ENCODE measurements around the gene VWC2. TPM values are rescaled to one million over a fixed set of nuclear protein-coding genes. Genes with fewer than 3 reads are reported as not detected.

VWC2 gene
- total and polyA plus RNA-seq, 7 experiments from 2014 or later: not detected

- ChIA-PET CTCF (no interaction called here), POLR2A (no interaction called here)
- intact Hi-C loops (cut with micrococcal nuclease): no loop called here
- peaks cover 0 to 2% (median 0%) of the 10 kb centered on the region in 3 experiments for H3K9me3 ChIP-seq (ENCODE audit: control insufficient read depth in 2 of 3, low read length in 3 of 3)
- H3K4me3 ChIP-seq (ENCODE audit: low read length): no peak overlapping the region
- Mint-ChIP-seq H3K27me3 (peaks cover 0 to 20% (median 0%) of the 10 kb centered on the region in 5 donors), H3K4me1 (no peaks in the 10 kb centered on the region), H3K27ac (no peak overlapping the region), H3K9me3 (peaks cover 5 to 26% (median 14%) of the 10 kb centered on the region in 11 donors), H3K36me3 (peaks cover 0 to 7% (median 4%) of the 10 kb centered on the region in 5 donors), H3K4me3 (no peak overlapping the region)
- no peak overlapping the region for H3K27ac ChIP-seq (ENCODE audit: low read depth, low read length)
- no peak for DNase-seq
- no peaks in the 10 kb centered on the region for H3K27me3 ChIP-seq (ENCODE audit: control insufficient read depth in 2 of 2, insufficient read depth in 2 of 2, low read length in 2 of 2)
- ATAC-seq: no peak
- no peaks in the 10 kb centered on the region for H3K36me3 ChIP-seq (ENCODE audit: control insufficient read depth in 2 of 3, insufficient read depth in 3 of 3, low read length in 3 of 3)
- H3K4me1 ChIP-seq (ENCODE audit: control insufficient read depth in 2 of 2, insufficient read depth in 2 of 2, low read length in 2 of 2): no peaks in the 10 kb centered on the region
Observed at GRCh38 chr7:49926720-49927119, 153.3 kb downstream of the VWC2 start.

- no peaks in the 10 kb centered on the region for H3K27me3 ChIP-seq (ENCODE audit: control insufficient read depth in 2 of 2, insufficient read depth in 2 of 2, low read length in 2 of 2)
- H3K27ac ChIP-seq (ENCODE audit: low read depth, low read length): no peak overlapping the region
- H3K27me3 Mint-ChIP-seq: peaks cover 0 to 20% (median 0%) of the 10 kb centered on the region in 5 donors
- H3K4me3 ChIP-seq (ENCODE audit: low read length): no peak overlapping the region
- no peak for DNase-seq
- intact Hi-C loops (cut with micrococcal nuclease): no loop called here
- ATAC-seq: no peak
- no peaks in the 10 kb centered on the region for H3K36me3 ChIP-seq (ENCODE audit: control insufficient read depth in 2 of 3, insufficient read depth in 3 of 3, low read length in 3 of 3)
- H3K4me3 Mint-ChIP-seq: no peak overlapping the region
- H3K4me1 ChIP-seq (ENCODE audit: control insufficient read depth in 2 of 2, insufficient read depth in 2 of 2, low read length in 2 of 2): no peaks in the 10 kb centered on the region
- no peaks in the 10 kb centered on the region for H3K4me1 Mint-ChIP-seq
- ChIA-PET CTCF (no interaction called here), POLR2A (no interaction called here)
- peaks cover 0 to 7% (median 4%) of the 10 kb centered on the region in 5 donors for H3K36me3 Mint-ChIP-seq
- H3K27ac Mint-ChIP-seq: no peak overlapping the region
- peaks cover 7 to 32% (median 19%) of the 10 kb centered on the region in 11 donors for H3K9me3 Mint-ChIP-seq
- H3K9me3 ChIP-seq (ENCODE audit: control insufficient read depth in 2 of 3, low read length in 3 of 3): peaks cover 0 to 8% (median 0%) of the 10 kb centered on the region in 3 experiments
Observed at GRCh38 chr7:49927631-49928030, 154.2 kb downstream of the VWC2 start.

- intact Hi-C loops (cut with micrococcal nuclease): no loop called here
- no peak overlapping the region for H3K4me3 Mint-ChIP-seq
- Histone ChIP-seq H3K4me1 (ENCODE audit: control insufficient read depth in 2 of 2, insufficient read depth in 2 of 2, low read length in 2 of 2) (no peaks in the 10 kb centered on the region), H3K9me3 (ENCODE audit: control insufficient read depth in 2 of 3, low read length in 3 of 3) (peaks cover 0 to 8% (median 0%) of the 10 kb centered on the region in 3 experiments), H3K27ac (ENCODE audit: low read depth, low read length) (no peak overlapping the region), H3K4me3 (ENCODE audit: low read length) (no peak overlapping the region), H3K27me3 (ENCODE audit: control insufficient read depth in 2 of 2, insufficient read depth in 2 of 2, low read length in 2 of 2) (no peaks in the 10 kb centered on the region), H3K36me3 (ENCODE audit: control insufficient read depth in 2 of 3, insufficient read depth in 3 of 3, low read length in 3 of 3) (no peaks in the 10 kb centered on the region)
- DNase-seq (no peak), ATAC-seq (no peak)
- CTCF ChIA-PET: no interaction called here
- peaks cover 0 to 10% (median 4%) of the 10 kb centered on the region in 5 donors for H3K36me3 Mint-ChIP-seq
- H3K4me1 Mint-ChIP-seq: no peaks in the 10 kb centered on the region
- H3K27me3 Mint-ChIP-seq: peaks cover 0 to 20% (median 0%) of the 10 kb centered on the region in 5 donors
- no peak overlapping the region for H3K27ac Mint-ChIP-seq
- H3K9me3 Mint-ChIP-seq: peaks cover 7 to 35% (median 22%) of the 10 kb centered on the region in 11 donors
- POLR2A ChIA-PET: no interaction called here
Observed at GRCh38 chr7:49928787-49929186, 155.3 kb downstream of the VWC2 start.

GRCh38 chr7:49931627-49932026, 158.2 kb downstream of the VWC2 start:
- CTCF ChIA-PET: no interaction called here
- no peaks in the 10 kb centered on the region for H3K4me1 ChIP-seq (ENCODE audit: control insufficient read depth in 2 of 2, insufficient read depth in 2 of 2, low read length in 2 of 2)
- H3K9me3 ChIP-seq (ENCODE audit: control insufficient read depth in 2 of 3, low read length in 3 of 3): peaks cover 0 to 8% (median 0%) of the 10 kb centered on the region in 3 experiments
- ATAC-seq (no peak), DNase-seq (no peak)
- H3K9me3 Mint-ChIP-seq: peaks cover 7 to 35% (median 20%) of the 10 kb centered on the region in 11 donors
- intact Hi-C loops (cut with micrococcal nuclease): no loop called here
- H3K27me3 ChIP-seq (ENCODE audit: control insufficient read depth in 2 of 2, insufficient read depth in 2 of 2, low read length in 2 of 2): peaks cover 0 to 3% of the 10 kb centered on the region in 2 donors
- no peak overlapping the region for H3K27ac Mint-ChIP-seq
- peaks cover 0 to 10% (median 4%) of the 10 kb centered on the region in 5 donors for H3K36me3 Mint-ChIP-seq
- H3K4me3 ChIP-seq (ENCODE audit: low read length): no peak overlapping the region
- H3K4me3 Mint-ChIP-seq: no peak overlapping the region
- no peak overlapping the region for H3K27ac ChIP-seq (ENCODE audit: low read depth, low read length)
- no peaks in the 10 kb centered on the region for H3K36me3 ChIP-seq (ENCODE audit: control insufficient read depth in 2 of 3, insufficient read depth in 3 of 3, low read length in 3 of 3)
- H3K4me1 Mint-ChIP-seq: no peaks in the 10 kb centered on the region
- POLR2A ChIA-PET: no interaction called here
- peaks cover 0 to 15% (median 0%) of the 10 kb centered on the region in 5 donors for H3K27me3 Mint-ChIP-seq

GRCh38 chr7:49937608-49938007, 164.2 kb downstream of the VWC2 start:
- Mint-ChIP-seq H3K27ac (no peak overlapping the region), H3K9me3 (peaks cover 0 to 16% (median 8%) of the 10 kb centered on the region in 11 donors), H3K27me3 (peaks cover 0 to 16% (median 7%) of the 10 kb centered on the region in 5 donors), H3K4me1 (no peaks in the 10 kb centered on the region), H3K36me3 (peaks cover 0 to 4% (median 0%) of the 10 kb centered on the region in 5 donors), H3K4me3 (no peak overlapping the region)
- intact Hi-C loops (cut with micrococcal nuclease): no loop called here
- POLR2A ChIA-PET: no interaction called here
- Histone ChIP-seq H3K27ac (ENCODE audit: low read depth, low read length) (no peak overlapping the region), H3K4me3 (ENCODE audit: low read length) (no peak overlapping the region), H3K36me3 (ENCODE audit: control insufficient read depth in 2 of 3, insufficient read depth in 3 of 3, low read length in 3 of 3) (no peaks in the 10 kb centered on the region), H3K27me3 (ENCODE audit: control insufficient read depth in 2 of 2, insufficient read depth in 2 of 2, low read length in 2 of 2) (peaks cover 0 to 3% of the 10 kb centered on the region in 2 donors), H3K9me3 (ENCODE audit: control insufficient read depth in 2 of 3, low read length in 3 of 3) (no peaks in the 10 kb centered on the region), H3K4me1 (ENCODE audit: control insufficient read depth in 2 of 2, insufficient read depth in 2 of 2, low read length in 2 of 2) (no peaks in the 10 kb centered on the region)
- DNase-seq (no peak), ATAC-seq (no peak)
- CTCF ChIA-PET: no interaction called here
